HG03066 (cell line): Measurements from ENCODE around the gene BET1L.
"Not testable (repeated sequence)": the region's sequence is repeated elsewhere in the genome, so short reads cannot be mapped to it uniquely, and the experiment has no call there.

ENCODE experiments used
- ATAC-seq: cut with Tn5 transposase; IDR thresholded peaks from one replicate; pipeline ENCODE4 v1.9.1; 2021; ENCODE audit warnings: low read depth; ENCODE audit not compliant: unreplicated experiment

The BET1L gene

DNA sequence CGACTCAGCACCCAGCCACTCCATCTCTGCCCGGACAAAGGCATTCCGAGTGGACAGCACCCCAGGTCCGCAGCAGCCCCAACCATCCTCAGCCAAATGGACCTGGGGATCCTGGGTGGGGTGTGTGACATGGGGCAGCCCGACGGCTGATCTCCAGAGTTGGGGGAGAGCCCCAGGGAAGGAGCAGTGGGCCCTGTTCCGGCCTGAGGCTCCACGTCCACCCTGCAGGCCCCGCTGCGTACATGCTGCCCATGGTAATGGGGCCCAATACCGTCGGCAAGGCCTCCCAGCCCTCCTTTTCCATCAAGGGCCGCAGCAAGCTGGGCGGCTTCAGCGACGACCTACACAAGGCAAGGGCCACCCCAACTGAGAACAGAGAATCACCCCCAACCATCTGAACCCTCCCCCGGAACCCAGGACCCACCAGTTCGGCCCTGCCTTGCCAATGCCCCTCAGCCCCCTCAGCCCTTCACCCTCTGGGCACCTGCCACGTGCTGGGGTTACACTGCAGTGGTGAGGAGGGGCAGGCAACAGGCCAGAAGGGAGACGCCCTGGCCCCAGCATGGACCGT is 8.9 kb downstream of the BET1L start:
- ATAC-seq: no peak

DNA sequence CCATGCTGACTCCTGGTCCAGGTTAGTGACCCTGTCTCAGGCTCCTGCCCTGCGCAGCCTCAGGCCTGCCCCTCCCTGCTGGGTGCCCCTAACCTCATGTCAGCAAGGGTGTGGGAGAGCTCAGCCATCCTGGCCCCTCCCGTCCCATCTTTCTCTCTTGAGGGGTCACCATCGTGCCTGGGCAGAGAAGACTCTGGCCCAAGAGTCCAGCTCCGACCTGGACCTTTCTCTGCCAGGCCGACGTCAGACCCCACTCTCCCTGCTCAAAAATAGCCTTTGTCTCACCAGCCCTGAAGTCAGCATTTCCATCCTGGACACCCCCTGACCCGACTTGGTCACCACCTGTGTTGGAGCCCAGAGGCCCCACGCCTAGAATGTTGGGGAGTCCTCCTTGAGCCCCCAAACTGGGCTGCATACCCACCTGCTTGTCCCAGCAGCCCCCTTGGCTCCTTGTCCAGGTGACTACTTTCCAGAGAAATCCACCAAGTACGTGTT is 9.4 kb downstream of the BET1L start:
- ATAC-seq: no peak

GRCh38 chr11:196786-197731 is 10.1 kb downstream of the BET1L start:
- no peak for ATAC-seq

DNA sequence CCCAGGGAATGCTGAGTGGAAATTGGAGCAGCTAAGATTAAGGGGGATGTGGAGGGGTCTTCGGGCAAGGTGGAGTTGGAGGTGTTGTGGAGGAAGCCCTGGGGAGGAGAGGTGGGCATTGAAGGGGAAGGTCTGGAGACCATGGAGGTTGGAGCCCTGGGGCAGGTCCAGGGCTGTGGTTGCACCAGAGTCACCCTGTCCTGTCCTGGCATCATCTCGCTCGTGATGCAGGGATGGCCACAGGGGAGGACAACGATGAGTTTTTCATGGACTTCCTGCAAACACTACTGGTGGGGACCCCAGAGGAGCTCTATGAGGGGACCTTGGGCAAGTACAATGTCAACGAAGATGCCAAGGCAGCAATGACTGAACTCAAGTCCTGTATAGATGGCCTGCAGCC is 13.7 kb downstream of the BET1L start:
- not testable (repeated sequence) for ATAC-seq

GRCh38 chr11:192674-193128 is 14.5 kb downstream of the BET1L start, which contains the start of gene SCGB1C1:
SCGB1C1 (plus strand) TSS chr11:193078; CDS start chr11:193100, 22 bp downstream.
- not testable (repeated sequence) for ATAC-seq

GRCh38 chr11:191490-192478 is 15.4 kb downstream of the BET1L start:
- ATAC-seq: not testable (repeated sequence)

- not testable (repeated sequence) for ATAC-seq
These were observed 16.7 kb downstream of the BET1L start for GRCh38 chr11:190546-190945.

DNA sequence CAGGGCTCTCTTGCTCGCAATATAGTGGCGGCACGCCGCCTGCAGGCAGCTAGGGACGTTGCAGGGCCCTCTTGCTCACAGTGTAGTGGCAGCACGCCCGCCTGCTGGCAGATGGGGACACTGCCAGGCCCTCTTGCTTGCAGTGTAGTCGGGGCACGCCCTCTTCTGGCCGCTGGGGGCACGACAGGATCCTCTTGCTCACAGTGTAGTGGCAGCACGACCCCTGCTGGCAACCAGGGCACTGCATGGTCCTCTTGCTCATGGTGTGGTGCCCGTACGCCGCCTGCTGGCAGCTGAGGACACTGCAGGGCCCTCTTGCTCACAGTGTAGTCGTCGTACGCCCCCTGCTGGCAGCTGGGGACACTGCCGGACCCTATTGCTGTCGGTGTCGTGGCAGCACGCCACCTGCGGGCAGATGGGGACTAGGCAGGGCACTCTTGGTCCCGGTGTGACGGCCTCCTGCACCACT is 17.3 kb downstream of the BET1L start:
- not testable (repeated sequence) for ATAC-seq

DNA sequence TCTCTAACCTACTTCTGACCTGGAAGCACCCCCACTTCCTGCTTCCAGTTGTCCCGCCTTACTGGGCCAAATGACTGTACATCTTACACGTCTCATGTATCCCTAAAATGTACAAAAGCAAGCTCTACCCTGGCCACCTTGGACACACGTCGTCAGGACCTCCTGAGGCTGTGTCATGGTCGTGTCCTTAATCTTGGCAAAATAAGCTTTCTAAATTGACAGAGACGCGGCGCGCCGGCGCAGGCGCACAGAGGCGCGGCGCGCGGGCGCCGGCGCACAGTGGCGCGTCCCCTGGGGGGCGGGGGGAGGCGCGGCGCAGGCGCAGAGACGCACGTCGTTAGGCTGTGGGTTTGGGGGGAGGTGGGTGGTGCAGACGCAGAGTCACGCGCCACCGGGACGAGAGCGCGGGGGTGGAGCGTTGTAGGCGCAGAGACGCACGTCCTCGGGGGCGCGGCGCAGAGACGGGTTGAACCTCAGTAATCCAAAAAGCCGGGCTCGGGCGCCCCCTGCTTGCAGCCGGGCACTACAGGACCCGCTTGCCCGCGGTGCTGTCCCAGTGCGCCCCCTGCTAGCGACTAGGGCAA is 17.9 kb downstream of the BET1L start:
- not testable (repeated sequence) for ATAC-seq

DNA sequence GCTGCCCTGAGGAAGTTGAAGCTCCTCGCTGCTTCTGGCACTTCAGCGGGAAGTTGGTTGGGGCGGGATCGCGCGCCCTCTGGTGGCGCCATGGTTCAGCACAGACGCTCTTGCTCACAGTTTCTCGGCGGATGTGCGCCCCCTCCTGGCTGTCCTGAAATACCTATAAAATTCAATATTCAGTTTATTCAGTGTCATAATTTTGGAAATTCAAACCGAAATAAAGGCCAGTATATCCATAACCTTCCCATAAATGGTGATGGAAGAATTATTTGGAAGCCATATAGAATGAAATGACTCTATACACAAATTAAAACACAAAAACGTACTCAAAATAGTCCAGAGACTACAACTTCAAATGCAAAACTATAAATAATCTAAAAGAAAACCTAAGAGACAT is 27.0 kb downstream of the BET1L start:
- not testable (repeated sequence) for ATAC-seq
